HG02852 (cell line): Measurements from ENCODE around the gene TMEM178A.

ENCODE experiments used
- ATAC-seq: cut with Tn5 transposase; IDR thresholded peaks from one replicate; pipeline ENCODE4 v1.9.1; 2021; ENCODE audit warnings: mild to moderate bottlenecking, moderate library complexity; ENCODE audit not compliant: unreplicated experiment

TMEM178A gene

GRCh38 chr2:39736640-39737039, 70.9 kb downstream of the TMEM178A start:
- no peak for ATAC-seq

- ATAC-seq = no peak
These were observed 71.9 kb downstream of the TMEM178A start for GRCh38 chr2:39737661-39738060.

- ATAC-seq = no peak
These were observed 73.2 kb downstream of the TMEM178A start for GRCh38 chr2:39738936-39739335.

GRCh38 chr2:39739386-39739785, 73.7 kb downstream of the TMEM178A start:
- no peak for ATAC-seq

- ATAC-seq = no peak
These were observed 76.2 kb downstream of the TMEM178A start for GRCh38 chr2:39741871-39742270.

GRCh38 chr2:39743269-39743776, 77.6 kb downstream of the TMEM178A start:
- ATAC-seq = no peak

GRCh38 chr2:39755466-39755865, 89.7 kb downstream of the TMEM178A start:
- no peak for ATAC-seq

GRCh38 chr2:39757156-39757555, 91.4 kb downstream of the TMEM178A start:
- no peak for ATAC-seq

GRCh38 chr2:39762448-39762847, 96.7 kb downstream of the TMEM178A start:
- no peak for ATAC-seq
